Liver (tissue), 9 donors: ENCODE data around the gene CACNA1C. TPM values are rescaled to one million over a fixed set of nuclear protein-coding genes. Genes with fewer than 3 reads are reported as not detected.

Source experiments
- DNase-seq: peaks from one replicate; pipeline ENCODE4 v3.0.0-alpha.2; 2017; ENCODE audit warnings: low spot score
- H3K27ac ChIP-seq, 2 donors: one replicate each; pipeline ENCODE4 v1.7.0; 2013; ENCODE audit warnings: inconsistent platforms in 2 of 2, low read length in 2 of 2, control low read depth in 1 of 2, low read depth in 1 of 2, mild to moderate bottlenecking in 1 of 2
- H3K27me3 ChIP-seq, 4 donors: one replicate each; pipeline versions ENCODE4 v1.6.1 to v1.7.0; 2013; ENCODE audit warnings: low read length in 3 of 4, inconsistent platforms in 1 of 4, mild to moderate bottlenecking in 1 of 4, moderate library complexity in 1 of 4; ENCODE audit not compliant: control insufficient read depth in 4 of 4, insufficient read depth in 4 of 4
- H3K36me3 ChIP-seq, 4 donors: one replicate each; pipeline versions ENCODE4 v1.6.1 to v1.7.0; 2013; ENCODE audit warnings: low read length in 3 of 4, mild to moderate bottlenecking in 3 of 4, low read depth in 1 of 4, moderate library complexity in 1 of 4; ENCODE audit not compliant: control insufficient read depth in 4 of 4, insufficient read depth in 3 of 4
- H3K4me1 ChIP-seq, 4 donors: one replicate each; pipeline versions ENCODE4 v1.6.1 to v1.7.0; 2013; ENCODE audit warnings: low read length in 3 of 4, mild to moderate bottlenecking in 3 of 4, moderate library complexity in 1 of 4; ENCODE audit not compliant: control insufficient read depth in 4 of 4, insufficient read depth in 4 of 4
- H3K4me3 ChIP-seq, 3 donors: one replicate each; pipeline versions ENCODE4 v1.6.1 to v1.7.0; 2013; ENCODE audit warnings: low read length in 3 of 3, control low read depth in 1 of 3, low read depth in 1 of 3, mild to moderate bottlenecking in 1 of 3
- H3K9ac ChIP-seq, 2 donors: one replicate each; pipeline ENCODE4 v1.7.0; 2013; ENCODE audit warnings: low read length in 2 of 2, mild to moderate bottlenecking in 2 of 2, moderate library complexity in 2 of 2, control low read depth in 1 of 2, low read depth in 1 of 2
- H3K9me3 ChIP-seq, 4 donors: one replicate each; pipeline versions ENCODE4 v1.6.1 to v1.7.0; 2013; ENCODE audit warnings: low read length in 3 of 4; ENCODE audit not compliant: control insufficient read depth in 4 of 4
- EGR1 ChIP-seq, 2 donors: IDR thresholded peaks; 2 replicates each; pipeline ENCODE4 v1.6.1; 2016 to 2018; ENCODE audit warnings: antibody characterized with exemption in 2 of 2, low read depth in 2 of 2
- FOXA1 ChIP-seq: IDR thresholded peaks from 2 replicates; pipeline ENCODE4 v1.6.1; 2016; ENCODE audit warnings: antibody characterized with exemption
- FOXA2 ChIP-seq: IDR thresholded peaks from 2 replicates; pipeline ENCODE4 v1.6.1; 2016; ENCODE audit warnings: antibody characterized with exemption
- GABPA ChIP-seq, 2 donors: IDR thresholded peaks in 1 of 2; conservative IDR thresholded peaks in 1 of 2; 2 replicates each; pipeline ENCODE4 v1.6.1; 2016; ENCODE audit warnings: antibody characterized with exemption in 2 of 2, mild to moderate bottlenecking in 1 of 2, moderate library complexity in 1 of 2
- HNF4A ChIP-seq, 2 donors: conservative IDR thresholded peaks; 2 replicates each; pipeline ENCODE4 v1.6.1; 2016; ENCODE audit warnings: antibody characterized with exemption in 2 of 2, mild to moderate bottlenecking in 2 of 2
- HNF4G ChIP-seq: IDR thresholded peaks from 2 replicates; pipeline ENCODE4 v1.6.1; 2016; ENCODE audit warnings: antibody characterized with exemption
- JUND ChIP-seq, 2 donors: IDR thresholded peaks; 2 replicates each; pipeline ENCODE4 v1.6.1; 2016; ENCODE audit warnings: antibody characterized with exemption in 2 of 2
- NR2F2 ChIP-seq: IDR thresholded peaks from 2 replicates; pipeline ENCODE4 v1.6.1; 2016; ENCODE audit warnings: antibody characterized with exemption
- RAD21 ChIP-seq, 2 donors: IDR thresholded peaks; 2 replicates each; pipeline ENCODE4 v1.6.1; 2016; ENCODE audit warnings: antibody characterized with exemption in 2 of 2, mild to moderate bottlenecking in 2 of 2
- RXRA ChIP-seq, 2 donors: IDR thresholded peaks; 2 replicates each; pipeline ENCODE4 v1.6.1; 2017 to 2018; ENCODE audit warnings: antibody characterized with exemption in 2 of 2, mild to moderate bottlenecking in 1 of 2
- SP1 ChIP-seq: IDR thresholded peaks from 2 replicates; pipeline ENCODE4 v1.6.1; 2018; ENCODE audit warnings: antibody characterized with exemption, mild to moderate bottlenecking
- TAF1 ChIP-seq: conservative IDR thresholded peaks from 2 replicates; pipeline ENCODE4 v1.6.1; 2016; ENCODE audit warnings: antibody characterized with exemption, mild to moderate bottlenecking
- YY1 ChIP-seq: IDR thresholded peaks from 2 replicates; pipeline ENCODE4 v1.6.1; 2016; ENCODE audit warnings: antibody characterized with exemption, mild to moderate bottlenecking
- WGBS: extraction: QIAGEN DNeasy Blood & Tissue Kit; methylation state at CpG from one replicate; pipeline ENCODE4 v1.1.7; 2013; 5-methylcytosine and 5-hydroxymethylcytosine counted together
- polyA plus RNA-seq, 2 donors: library from polyadenylated mRNA; stranded (reverse) in 1 of 2; unstranded in 1 of 2; fragments of 200-250 nt in 1 of 2; fragments of >200 nt in 1 of 2; fragmentation: Nextera tagmentation in 1 of 2; extraction: Ambion mirVana in 1 of 2; gene quantifications; one replicate each; pipeline versions ENCODE4 v1.2.1 to v1.2.3, GENCODE V29; 2013 to 2015
- total RNA-seq, 2 donors: library from RNA; depleted of rRNA; stranded (reverse); fragments of >200 nt; gene quantifications; one replicate each; pipeline ENCODE4 v1.2.3, GENCODE V29; 2014
- TF ChIP-seq, protein P1 (sequence below): IDR thresholded peaks from 2 replicates; pipeline ENCODE4 v1.6.1; 2016; ENCODE audit warnings: antibody characterized with exemption
- TF ChIP-seq, protein P2 (sequence below): IDR thresholded peaks from 2 replicates; pipeline ENCODE4 v1.6.1; 2016; ENCODE audit warnings: antibody characterized with exemption
- TF ChIP-seq, protein P3 (sequence below): fragments of 150-350 bp; IDR thresholded peaks from 2 replicates; pipeline ENCODE4 v1.5.1; 2017; ENCODE audit warnings: improper control_type of control experiment, low read depth, low read length; ENCODE audit not compliant: missing input control
- TF ChIP-seq, protein P4 (sequence below): IDR thresholded peaks from 2 replicates; pipeline ENCODE4 v1.6.1; 2016; ENCODE audit warnings: antibody characterized with exemption, mild to moderate bottlenecking
- TF ChIP-seq, protein P5 (sequence below): IDR thresholded peaks from 2 replicates; pipeline ENCODE4 v1.6.1; 2016; ENCODE audit warnings: antibody characterized with exemption
- donor health status: healthy.
- donor health status: healthy.
- donor health status: healthy.
- donor health status: healthy.
- donor health status: healthy.

The CACNA1C gene
- total and polyA plus RNA-seq, 4 donors = 0.23 to 1.9 (median 0.41) TPM

DNA sequence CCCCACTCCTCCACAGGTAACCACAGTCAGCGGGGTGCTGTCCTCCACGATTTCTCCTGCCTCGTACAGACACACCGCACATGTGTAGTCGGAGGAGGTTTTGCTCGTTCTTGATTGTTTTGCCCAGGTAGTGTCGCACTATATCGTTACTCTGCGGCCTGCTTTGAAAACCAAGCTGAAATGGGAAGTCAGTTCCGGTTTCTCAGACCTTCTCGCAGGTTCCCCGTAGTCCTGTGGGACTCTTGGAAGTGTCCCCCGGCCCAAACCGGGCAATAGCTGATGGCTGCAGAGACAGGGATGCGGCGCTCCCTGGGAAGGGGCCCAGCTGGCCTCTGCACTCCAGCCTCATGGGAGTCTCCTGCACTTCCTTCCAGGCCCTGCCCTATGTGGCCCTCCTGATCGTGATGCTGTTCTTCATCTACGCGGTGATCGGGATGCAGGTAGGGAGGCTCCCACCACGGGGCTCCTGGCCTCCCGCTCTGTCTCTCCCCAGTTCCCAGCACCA, 600.7 kb downstream of the CACNA1C start:
- Histone ChIP-seq H3K27me3 (no peaks in the 10 kb centered on the region), H3K9ac (no peak overlapping the region), H3K36me3 (no peaks in the 10 kb centered on the region), H3K4me3 (no peak overlapping the region), H3K9me3 (peaks cover 0 to 3% (median 0%) of the 10 kb centered on the region in 4 donors), H3K4me1 (no peaks in the 10 kb centered on the region), H3K27ac (no peak overlapping the region)
- no peak for DNase-seq
- TF ChIP-seq, protein P1, sequence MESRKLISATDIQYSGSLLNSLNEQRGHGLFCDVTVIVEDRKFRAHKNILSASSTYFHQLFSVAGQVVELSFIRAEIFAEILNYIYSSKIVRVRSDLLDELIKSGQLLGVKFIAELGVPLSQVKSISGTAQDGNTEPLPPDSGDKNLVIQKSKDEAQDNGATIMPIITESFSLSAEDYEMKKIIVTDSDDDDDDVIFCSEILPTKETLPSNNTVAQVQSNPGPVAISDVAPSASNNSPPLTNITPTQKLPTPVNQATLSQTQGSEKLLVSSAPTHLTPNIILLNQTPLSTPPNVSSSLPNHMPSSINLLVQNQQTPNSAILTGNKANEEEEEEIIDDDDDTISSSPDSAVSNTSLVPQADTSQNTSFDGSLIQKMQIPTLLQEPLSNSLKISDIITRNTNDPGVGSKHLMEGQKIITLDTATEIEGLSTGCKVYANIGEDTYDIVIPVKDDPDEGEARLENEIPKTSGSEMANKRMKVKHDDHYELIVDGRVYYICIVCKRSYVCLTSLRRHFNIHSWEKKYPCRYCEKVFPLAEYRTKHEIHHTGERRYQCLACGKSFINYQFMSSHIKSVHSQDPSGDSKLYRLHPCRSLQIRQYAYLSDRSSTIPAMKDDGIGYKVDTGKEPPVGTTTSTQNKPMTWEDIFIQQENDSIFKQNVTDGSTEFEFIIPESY = no peak
- no peak for TF ChIP-seq RAD21 (IDR thresholded peaks at IDR 0.05)
- TF ChIP-seq HNF4G = no peak
- no peak for TF ChIP-seq HNF4A (conservative IDR thresholded peaks at IDR 0.05)
- TF ChIP-seq FOXA1 = no peak
- no peak for TF ChIP-seq JUND (IDR thresholded peaks at IDR 0.05)
- TF ChIP-seq, protein P2, sequence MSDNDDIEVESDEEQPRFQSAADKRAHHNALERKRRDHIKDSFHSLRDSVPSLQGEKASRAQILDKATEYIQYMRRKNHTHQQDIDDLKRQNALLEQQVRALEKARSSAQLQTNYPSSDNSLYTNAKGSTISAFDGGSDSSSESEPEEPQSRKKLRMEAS = no peak
- TF ChIP-seq, protein P3, sequence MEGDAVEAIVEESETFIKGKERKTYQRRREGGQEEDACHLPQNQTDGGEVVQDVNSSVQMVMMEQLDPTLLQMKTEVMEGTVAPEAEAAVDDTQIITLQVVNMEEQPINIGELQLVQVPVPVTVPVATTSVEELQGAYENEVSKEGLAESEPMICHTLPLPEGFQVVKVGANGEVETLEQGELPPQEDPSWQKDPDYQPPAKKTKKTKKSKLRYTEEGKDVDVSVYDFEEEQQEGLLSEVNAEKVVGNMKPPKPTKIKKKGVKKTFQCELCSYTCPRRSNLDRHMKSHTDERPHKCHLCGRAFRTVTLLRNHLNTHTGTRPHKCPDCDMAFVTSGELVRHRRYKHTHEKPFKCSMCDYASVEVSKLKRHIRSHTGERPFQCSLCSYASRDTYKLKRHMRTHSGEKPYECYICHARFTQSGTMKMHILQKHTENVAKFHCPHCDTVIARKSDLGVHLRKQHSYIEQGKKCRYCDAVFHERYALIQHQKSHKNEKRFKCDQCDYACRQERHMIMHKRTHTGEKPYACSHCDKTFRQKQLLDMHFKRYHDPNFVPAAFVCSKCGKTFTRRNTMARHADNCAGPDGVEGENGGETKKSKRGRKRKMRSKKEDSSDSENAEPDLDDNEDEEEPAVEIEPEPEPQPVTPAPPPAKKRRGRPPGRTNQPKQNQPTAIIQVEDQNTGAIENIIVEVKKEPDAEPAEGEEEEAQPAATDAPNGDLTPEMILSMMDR = no peak
- TF ChIP-seq, protein P4, sequence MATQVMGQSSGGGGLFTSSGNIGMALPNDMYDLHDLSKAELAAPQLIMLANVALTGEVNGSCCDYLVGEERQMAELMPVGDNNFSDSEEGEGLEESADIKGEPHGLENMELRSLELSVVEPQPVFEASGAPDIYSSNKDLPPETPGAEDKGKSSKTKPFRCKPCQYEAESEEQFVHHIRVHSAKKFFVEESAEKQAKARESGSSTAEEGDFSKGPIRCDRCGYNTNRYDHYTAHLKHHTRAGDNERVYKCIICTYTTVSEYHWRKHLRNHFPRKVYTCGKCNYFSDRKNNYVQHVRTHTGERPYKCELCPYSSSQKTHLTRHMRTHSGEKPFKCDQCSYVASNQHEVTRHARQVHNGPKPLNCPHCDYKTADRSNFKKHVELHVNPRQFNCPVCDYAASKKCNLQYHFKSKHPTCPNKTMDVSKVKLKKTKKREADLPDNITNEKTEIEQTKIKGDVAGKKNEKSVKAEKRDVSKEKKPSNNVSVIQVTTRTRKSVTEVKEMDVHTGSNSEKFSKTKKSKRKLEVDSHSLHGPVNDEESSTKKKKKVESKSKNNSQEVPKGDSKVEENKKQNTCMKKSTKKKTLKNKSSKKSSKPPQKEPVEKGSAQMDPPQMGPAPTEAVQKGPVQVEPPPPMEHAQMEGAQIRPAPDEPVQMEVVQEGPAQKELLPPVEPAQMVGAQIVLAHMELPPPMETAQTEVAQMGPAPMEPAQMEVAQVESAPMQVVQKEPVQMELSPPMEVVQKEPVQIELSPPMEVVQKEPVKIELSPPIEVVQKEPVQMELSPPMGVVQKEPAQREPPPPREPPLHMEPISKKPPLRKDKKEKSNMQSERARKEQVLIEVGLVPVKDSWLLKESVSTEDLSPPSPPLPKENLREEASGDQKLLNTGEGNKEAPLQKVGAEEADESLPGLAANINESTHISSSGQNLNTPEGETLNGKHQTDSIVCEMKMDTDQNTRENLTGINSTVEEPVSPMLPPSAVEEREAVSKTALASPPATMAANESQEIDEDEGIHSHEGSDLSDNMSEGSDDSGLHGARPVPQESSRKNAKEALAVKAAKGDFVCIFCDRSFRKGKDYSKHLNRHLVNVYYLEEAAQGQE = no peak
- no peak for TF ChIP-seq TAF1
- no peak for TF ChIP-seq NR2F2
- no peak for TF ChIP-seq YY1
- no peak for TF ChIP-seq SP1
- TF ChIP-seq RXRA (IDR thresholded peaks at IDR 0.05) = no peak
- no peak for TF ChIP-seq FOXA2
- TF ChIP-seq GABPA (IDR thresholded peaks at IDR 0.05 in 1 of 2, conservative IDR thresholded peaks at IDR 0.05 in 1 of 2) = no peak
- TF ChIP-seq EGR1 (IDR thresholded peaks at IDR 0.05; ENCODE audit: low read depth in 2 of 2) = no peak
- TF ChIP-seq, protein P5, sequence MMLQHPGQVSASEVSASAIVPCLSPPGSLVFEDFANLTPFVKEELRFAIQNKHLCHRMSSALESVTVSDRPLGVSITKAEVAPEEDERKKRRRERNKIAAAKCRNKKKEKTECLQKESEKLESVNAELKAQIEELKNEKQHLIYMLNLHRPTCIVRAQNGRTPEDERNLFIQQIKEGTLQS = no peak
- 91% methylated on average over 22 of the region's 22 CpGs for WGBS
